GM23338 (cell line): ENCODE results near the gene ZNF497.

Experiments used
- CTCF ChIP-seq, 2 experiments: fragments of 200-600 bp in 1 of 2; sonication (generic) in 1 of 2; conservative IDR thresholded peaks; 2 replicates each; pipeline versions ENCODE4 v1.5.1 to v1.6.1; 2016 to 2017; ENCODE audit warnings: antibody characterized with exemption in 2 of 2, low read depth in 2 of 2, mild to moderate bottlenecking in 2 of 2, moderate library complexity in 1 of 2
- EZH2 ChIP-seq: fragments of 200-600 bp; sonication (generic); IDR thresholded peaks from one replicate; pipeline ENCODE4 v1.8.0; 2017; ENCODE audit warnings: antibody characterized with exemption, mild to moderate bottlenecking, low read depth; ENCODE audit not compliant: unreplicated experiment

- TF ChIP-seq EZH2 (no peak), CTCF (conservative IDR thresholded peaks at IDR 0.05; ENCODE audit: low read depth in 2 of 2) (peak in 1 of 2 experiments; percentile 51; a peak in 2 of 4 replicates)
Measured at GRCh38 chr19:58366585-58367430, 4.3 kb upstream of the ZNF497 start.
